DND-41 (cell line): Measurements from ENCODE around the gene COA5.

ENCODE experiments used
- ATAC-seq: fragments of 200-7000 bp; cut with Tn5 transposase; 3 replicates; pipeline ENCODE4 v1.9.1; 2021; ENCODE audit warnings: low read depth; ENCODE audit not compliant: insufficient read depth
- DNase-seq: peaks from one replicate; pipeline ENCODE4 v3.0.0-alpha.2; 2020
- H2AFZ ChIP-seq: 2 replicates; pipeline ENCODE4 v1.6.0; 2012; ENCODE audit warnings: low read depth, low read length
- H3K27ac ChIP-seq: 2 replicates; pipeline ENCODE4 v1.5.1; 2012; ENCODE audit warnings: low read length, inconsistent platforms
- H3K27me3 ChIP-seq: fragments of 200-600 bp; sonication (generic); 2 replicates; pipeline ENCODE4 v1.6.0; 2012; ENCODE audit warnings: low read length, mild to moderate bottlenecking, inconsistent platforms; ENCODE audit not compliant: insufficient read depth, poor library complexity
- H3K36me3 ChIP-seq: 2 replicates; pipeline ENCODE4 v1.5.1; 2012; ENCODE audit warnings: low read length, inconsistent platforms; ENCODE audit not compliant: insufficient read depth
- H3K4me1 ChIP-seq: 2 replicates; pipeline ENCODE4 v1.5.1; 2012; ENCODE audit warnings: mild to moderate bottlenecking, low read length; ENCODE audit not compliant: insufficient read depth
- H3K4me2 ChIP-seq: 2 replicates; pipeline ENCODE4 v1.6.0; 2012; ENCODE audit warnings: mild to moderate bottlenecking, moderate library complexity, low read length, inconsistent platforms; ENCODE audit not compliant: insufficient read depth
- H3K4me3 ChIP-seq, 2 experiments: fragments of 200-600 bp in 1 of 2; shearing (Covaris generic) in 1 of 2; 2 replicates each; pipeline ENCODE4 v1.5.1; 2012 to 2016; ENCODE audit warnings: inconsistent platforms in 2 of 2, low read length in 2 of 2, mild to moderate bottlenecking in 2 of 2, low read depth in 1 of 2, moderate library complexity in 1 of 2
- H3K79me2 ChIP-seq: 2 replicates; pipeline ENCODE4 v1.6.0; 2012; ENCODE audit warnings: low read length, inconsistent platforms; ENCODE audit not compliant: insufficient read depth
- H3K9ac ChIP-seq: 2 replicates; pipeline ENCODE4 v1.6.0; 2012; ENCODE audit warnings: low read depth, mild to moderate bottlenecking, inconsistent platforms, low read length, moderate library complexity
- H3K9me3 ChIP-seq: 2 replicates; pipeline ENCODE4 v1.5.1; 2012; ENCODE audit warnings: low read length, moderate library complexity, mild to moderate bottlenecking, inconsistent platforms; ENCODE audit not compliant: insufficient read depth, severe bottlenecking
- H4K20me1 ChIP-seq: 2 replicates; pipeline ENCODE4 v1.6.0; 2012; ENCODE audit warnings: low read length; ENCODE audit not compliant: insufficient read depth
- CTCF ChIP-seq: IDR thresholded peaks from 2 replicates; pipeline ENCODE4 v1.5.1; 2012; ENCODE audit warnings: borderline replicate concordance, low read length, moderate library complexity, mild to moderate bottlenecking; ENCODE audit not compliant: poor library complexity, severe bottlenecking; ENCODE audit errors: extremely low read depth
- EZH2 ChIP-seq: IDR thresholded peaks from 3 replicates; pipeline ENCODE4 v1.6.1; 2012; ENCODE audit warnings: borderline replicate concordance, low read depth, mild to moderate bottlenecking, moderate library complexity, low read length, inconsistent platforms; ENCODE audit not compliant: severe bottlenecking

COA5 gene

GRCh38 chr2:98589489-98589888, 18.8 kb downstream of the COA5 start:
- Histone ChIP-seq H3K79me2 (no peaks in the 10 kb centered on the region), H2AFZ (no peak overlapping the region), H3K36me3 (peaks cover 50% of the 10 kb centered on the region), H3K4me2 (no peak overlapping the region), H3K4me3 (no peak overlapping the region), H3K4me1 (peaks cover 11% of the 10 kb centered on the region), H4K20me1 (no peaks in the 10 kb centered on the region), H3K9me3 (peaks cover 6% of the 10 kb centered on the region), H3K27me3 (no peaks in the 10 kb centered on the region), H3K9ac (no peak overlapping the region), H3K27ac (peak overlapping the region; percentile 2; the same call in 1 of the 2 replicates)
- DNase-seq: no peak
- TF ChIP-seq EZH2 (no peak), CTCF (no peak)
- no peak for ATAC-seq

GRCh38 chr2:98588880-98589431, 19.4 kb downstream of the COA5 start:
- Histone ChIP-seq H4K20me1 (no peaks in the 10 kb centered on the region), H3K27me3 (no peaks in the 10 kb centered on the region), H3K9me3 (peaks cover 4% of the 10 kb centered on the region), H3K4me3 (no peak overlapping the region), H3K36me3 (peaks cover 53% of the 10 kb centered on the region), H3K4me2 (no peak overlapping the region), H3K4me1 (peaks cover 11% of the 10 kb centered on the region), H3K9ac (no peak overlapping the region), H2AFZ (no peak overlapping the region), H3K27ac (peak overlapping the region; percentile 67), H3K79me2 (no peaks in the 10 kb centered on the region)
- ATAC-seq (peak; percentile 79), DNase-seq (peak; percentile 50)
- TF ChIP-seq CTCF (no peak), EZH2 (no peak)

GRCh38 chr2:98586551-98587140, 21.7 kb downstream of the COA5 start:
- Histone ChIP-seq H3K9ac (no peak overlapping the region), H3K4me2 (no peak overlapping the region), H3K27me3 (no peaks in the 10 kb centered on the region), H3K27ac (no peak overlapping the region), H2AFZ (no peak overlapping the region), H3K4me3 (no peak overlapping the region), H3K9me3 (no peaks in the 10 kb centered on the region), H4K20me1 (no peaks in the 10 kb centered on the region), H3K79me2 (no peaks in the 10 kb centered on the region), H3K36me3 (peaks cover 51% of the 10 kb centered on the region), H3K4me1 (peaks cover 11% of the 10 kb centered on the region)
- TF ChIP-seq CTCF (no peak), EZH2 (no peak)
- ATAC-seq: no peak
- DNase-seq: no peak
